AG08396 (cell line): ENCODE measurements around the gene C11orf65.

Source experiments
- DNase-seq: peaks from one replicate; pipeline ENCODE4 v3.0.0; 2012; ENCODE audit warnings: low spot score, mixed read lengths

C11orf65 gene

GRCh38 chr11:108467091-108467823 lies at the start of gene C11orf65:
Gene C11orf65 (minus strand): TSS chr11:108467529. CDS start chr11:108461559, 5,970 bp downstream.
- DNase-seq = peak; percentile 94

DNA sequence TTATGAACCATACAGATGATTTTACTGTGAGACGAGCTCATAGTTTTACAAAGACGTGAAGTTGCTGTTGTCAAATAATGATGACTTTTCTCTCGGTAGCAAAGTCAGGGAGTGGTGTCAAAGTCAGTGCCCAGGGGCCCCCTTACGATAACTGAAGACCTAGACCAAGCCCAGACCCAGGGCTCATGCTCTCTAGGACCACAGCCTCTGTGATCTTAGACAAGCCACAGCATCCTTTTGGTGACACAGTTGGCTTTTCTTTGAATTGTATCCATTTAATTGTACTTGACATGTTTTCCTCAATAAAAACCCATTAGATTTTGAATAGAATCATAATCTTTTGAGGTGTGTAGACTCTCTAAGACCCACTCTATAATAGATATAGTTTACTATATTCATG lies 48.8 kb upstream of the C11orf65 start:
- no peak for DNase-seq

- DNase-seq = no peak
These were observed 45.4 kb upstream of the C11orf65 start for GRCh38 chr11:108512708-108513107.

DNA sequence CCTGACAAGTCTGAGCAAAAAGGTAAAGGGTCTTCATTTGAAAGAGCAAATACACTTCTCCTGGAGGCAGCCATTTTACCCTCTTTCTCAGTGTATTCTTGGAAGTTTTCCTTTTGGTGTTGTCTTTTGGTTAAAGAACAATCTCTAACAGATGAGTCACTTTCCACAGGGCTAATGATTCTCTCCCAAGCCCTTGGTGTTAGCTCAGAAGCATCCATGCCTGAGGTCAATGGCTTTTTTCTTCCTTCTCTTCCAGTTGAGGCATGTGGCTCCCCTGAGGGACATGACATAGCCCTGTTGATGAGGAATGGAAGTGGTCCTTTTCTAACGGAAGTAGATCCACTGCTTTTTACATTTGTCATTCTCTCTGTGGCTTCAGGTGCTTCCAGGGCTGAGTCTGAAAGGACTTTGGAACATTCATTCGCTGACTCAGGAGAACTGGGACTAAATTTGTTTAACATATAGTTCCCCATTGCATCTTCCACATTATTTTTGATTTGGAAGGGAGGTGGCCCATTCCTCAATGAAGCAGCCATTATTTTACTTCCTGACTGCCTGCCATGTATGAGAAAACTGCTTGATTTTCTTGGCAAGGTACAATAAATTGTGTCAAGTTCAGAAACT lies 44.6 kb upstream of the C11orf65 start:
- DNase-seq = peak; percentile 39

GRCh38 chr11:108508653-108509593 lies 41.6 kb upstream of the C11orf65 start:
- DNase-seq = no peak

GRCh38 chr11:108501396-108501795 lies 34.1 kb upstream of the C11orf65 start:
- peak; percentile 30 for DNase-seq

DNA sequence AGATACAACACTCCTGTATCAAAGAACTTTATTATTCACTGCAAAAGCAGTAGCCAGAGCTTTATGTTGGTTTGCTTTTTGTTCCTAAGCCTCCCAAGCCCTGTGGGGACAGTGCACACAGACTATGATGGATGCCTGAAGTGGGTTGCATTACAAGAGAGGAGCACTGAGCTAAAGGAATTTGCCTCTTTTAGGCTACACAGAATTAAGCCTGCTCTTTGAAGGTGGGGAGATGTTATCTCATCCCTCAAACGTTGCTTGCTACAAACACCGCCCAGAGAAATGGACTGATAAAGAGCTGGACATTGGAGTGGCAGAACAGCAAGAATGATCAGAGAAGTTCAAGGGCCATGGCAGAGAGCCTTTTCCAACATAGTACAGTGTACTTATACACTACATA lies 33.4 kb upstream of the C11orf65 start:
- DNase-seq = no peak

DNA sequence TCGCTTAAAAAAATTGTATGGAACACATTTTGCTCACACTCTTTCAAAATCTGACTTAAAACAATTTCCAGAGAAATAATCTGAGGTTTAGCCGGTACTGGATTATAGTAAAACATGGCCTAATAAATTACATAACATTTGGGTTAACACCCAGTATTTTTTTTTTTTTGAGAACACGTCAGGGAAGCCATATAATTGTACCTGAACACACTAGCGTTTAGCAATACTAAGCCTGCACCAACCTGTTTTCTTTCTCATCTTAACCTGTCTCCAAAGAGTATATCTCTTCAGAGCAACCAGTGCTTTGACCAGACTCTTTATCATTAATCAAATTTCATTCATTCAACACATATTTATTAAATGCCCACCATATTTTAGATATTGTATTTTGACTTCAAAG lies 32.8 kb upstream of the C11orf65 start:
- no peak for DNase-seq

- DNase-seq = no peak
These were observed 31.6 kb upstream of the C11orf65 start for GRCh38 chr11:108498816-108499408.

GRCh38 chr11:108498046-108498815 lies 30.9 kb upstream of the C11orf65 start, which contains the start of gene POGLUT3:
Gene POGLUT3 (minus strand): TSS chr11:108498384. CDS start chr11:108498366, 18 bp downstream.
- DNase-seq = peak; percentile 80

GRCh38 chr11:108497317-108498045 lies 30.2 kb upstream of the C11orf65 start:
- peak; percentile 95 for DNase-seq

DNA sequence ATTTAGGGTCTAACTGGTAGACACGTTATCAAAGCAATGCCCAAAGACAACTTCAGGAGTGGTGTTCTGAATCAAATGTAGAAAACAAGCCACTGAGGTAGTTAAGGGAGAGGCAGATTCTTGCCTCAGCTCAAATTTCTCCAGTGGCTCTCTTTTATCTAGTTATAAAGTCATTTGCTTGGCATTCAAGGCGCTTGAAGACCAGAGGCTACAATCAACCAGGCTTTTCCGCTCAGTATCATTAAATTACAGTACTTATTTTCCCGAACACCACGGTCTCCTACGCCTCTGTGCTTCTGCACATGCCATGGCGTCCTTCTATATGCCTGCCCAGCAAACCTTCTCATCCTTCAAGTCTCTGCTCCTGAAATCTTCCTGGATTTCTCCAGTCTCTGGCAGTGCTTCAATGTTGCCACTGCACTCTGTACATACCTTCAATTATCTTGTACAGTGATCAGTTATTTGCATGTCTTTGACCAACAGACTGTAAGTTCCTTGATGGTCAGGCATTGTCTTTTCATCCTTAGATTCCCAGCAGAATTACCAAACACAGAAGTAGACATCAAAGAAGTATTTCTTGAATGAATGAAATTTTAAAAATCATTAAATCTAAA lies 29.4 kb upstream of the C11orf65 start:
- no peak for DNase-seq

DNA sequence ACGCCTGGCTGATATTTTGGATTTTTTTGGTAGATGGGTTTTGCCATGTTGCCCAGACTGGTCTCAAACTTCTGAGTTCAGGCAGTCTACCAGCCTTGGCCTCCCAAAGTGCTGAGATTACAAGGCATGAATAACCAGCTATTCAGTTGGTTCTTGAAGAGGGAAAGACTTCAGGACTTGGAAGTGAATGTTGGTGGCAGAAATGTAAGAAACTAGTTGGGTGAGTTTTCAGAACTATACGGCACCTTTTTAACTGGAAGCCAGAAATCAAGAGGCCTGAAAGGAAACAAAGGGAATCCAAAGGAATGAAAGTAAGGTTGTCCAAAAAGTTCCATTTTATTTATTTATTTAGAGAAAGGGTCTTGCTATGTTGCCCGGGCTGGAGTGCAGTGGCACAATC lies 28.0 kb upstream of the C11orf65 start:
- DNase-seq = no peak

DNA sequence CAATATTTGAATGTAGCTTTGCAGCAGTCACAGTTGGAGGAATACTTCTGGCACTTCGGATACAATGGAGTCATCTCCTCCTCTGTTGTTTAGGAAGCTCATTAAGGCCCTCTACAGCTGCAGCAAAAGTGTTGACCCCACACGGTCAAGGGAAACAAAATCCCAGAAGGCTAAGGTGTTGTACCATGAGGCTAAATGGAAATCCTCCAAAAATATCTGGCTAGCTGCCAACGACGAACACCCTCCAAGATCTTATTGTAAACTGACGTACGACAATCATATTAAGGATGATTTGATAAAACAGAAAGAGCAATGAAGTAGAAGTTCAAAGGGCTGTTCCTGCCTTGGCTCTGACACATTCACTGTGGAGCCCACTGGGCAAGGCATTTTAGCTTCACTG lies 26.9 kb upstream of the C11orf65 start:
- no peak for DNase-seq

DNA sequence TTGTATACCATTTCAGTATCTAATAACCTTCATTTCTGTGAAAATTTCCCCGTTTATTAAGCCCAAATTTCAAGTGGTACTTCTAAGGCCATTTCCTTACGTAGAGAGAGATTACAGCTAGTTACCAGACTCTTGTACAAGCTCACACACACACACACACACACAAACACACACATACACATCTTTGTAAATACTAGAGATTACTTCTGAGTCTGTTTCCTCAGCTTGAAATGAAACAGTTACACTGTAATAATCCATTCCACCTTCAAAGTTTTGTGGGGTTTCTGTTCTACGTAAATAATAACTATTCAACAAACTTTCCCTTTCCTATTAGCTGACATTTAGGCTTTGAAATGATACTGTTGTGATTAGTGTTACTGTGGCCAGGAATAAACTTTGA lies 24.6 kb upstream of the C11orf65 start:
- no peak for DNase-seq

GRCh38 chr11:108486828-108487227 lies 19.5 kb upstream of the C11orf65 start:
- DNase-seq = no peak

GRCh38 chr11:108486331-108486730 lies 19.0 kb upstream of the C11orf65 start:
- DNase-seq = no peak

GRCh38 chr11:108483163-108483562 lies 15.8 kb upstream of the C11orf65 start:
- no peak for DNase-seq

DNA sequence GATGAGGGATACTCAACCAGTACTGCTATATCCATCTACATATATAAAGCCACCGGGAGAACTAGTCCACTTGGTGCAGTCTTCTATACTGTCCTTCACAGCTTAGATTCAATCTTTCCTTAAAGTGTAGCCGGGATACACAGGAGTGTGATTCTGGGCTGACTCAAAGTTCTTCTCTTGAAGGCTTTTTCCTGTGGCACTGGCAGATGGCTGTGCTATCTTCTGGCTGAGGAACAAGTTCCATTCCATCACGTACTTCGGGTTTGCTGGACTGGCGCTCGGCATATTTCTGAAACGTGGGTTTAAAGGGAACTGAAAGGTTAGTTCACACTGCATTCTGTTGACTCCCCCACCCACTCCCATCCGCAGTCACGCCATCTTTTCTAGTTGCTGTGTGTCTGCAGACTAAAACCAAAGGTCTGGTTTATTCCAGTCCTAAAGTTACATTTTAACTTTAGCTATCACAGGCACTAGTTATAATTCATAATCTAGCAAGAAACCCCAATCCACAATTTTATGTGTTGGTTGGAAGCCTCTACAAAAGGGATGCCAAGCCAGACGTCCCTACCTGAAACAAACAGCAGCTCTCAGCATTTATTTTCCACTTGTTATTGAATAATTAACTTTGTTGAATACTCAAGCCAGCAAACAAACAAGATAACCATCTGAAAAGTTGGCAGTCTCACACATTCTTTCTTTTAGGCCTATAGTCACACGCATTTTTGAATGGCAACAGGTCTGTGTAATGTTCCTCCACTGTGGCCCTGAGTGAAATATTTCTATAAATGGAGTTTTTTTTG lies 7.5 kb upstream of the C11orf65 start:
- DNase-seq = no peak
